H1 (cell line): ENCODE results near the gene VWA5A. TPM values are rescaled to one million over a fixed set of nuclear protein-coding genes. Genes with fewer than 3 reads are reported as not detected.
A peak's percentile ranks its signal among the peaks of the same experiment; 100 is the strongest.

Experiments used
- CTCF ChIA-PET: fragments of 300-600 bp; sonication (Branson Sonifier 250); formaldehyde crosslinking; loops from one replicate; lab custom pipeline; 2021; ENCODE audit not compliant: partially characterized antibody; lab: Charles Lee
- POLR2A ChIA-PET: fragments of 300-600 bp; sonication (Branson Sonifier 250); formaldehyde crosslinking; loops from one replicate; lab custom pipeline; 2021; ENCODE audit warnings: inconsistent platforms; ENCODE audit not compliant: partially characterized antibody; lab: Charles Lee
- DNase-seq, 2 experiments: peaks; one replicate each; pipeline versions ENCODE4 v3.0.0 to v3.0.0-alpha.2; 2010 to 2022; ENCODE audit warnings: low spot score in 2 of 2, low read depth in 1 of 2, mixed read lengths in 1 of 2
- FAIRE-seq: peaks from 2 replicates; lab custom pipeline; 2011; peaks lifted over from hg19 to GRCh38; lab: Jason Lieb, UNC
- H2AFZ ChIP-seq: 2 replicates; pipeline ENCODE4 v1.8.1; 2012; ENCODE audit warnings: low read length, inconsistent platforms
- H2AK5ac ChIP-seq: 2 replicates; pipeline ENCODE4 v1.6.1; 2013; ENCODE audit warnings: low read depth, low read length
- H2BK120ac ChIP-seq: replicated peaks from 2 replicates; pipeline ENCODE3; 2013; ENCODE audit warnings: low read depth, low read length, inconsistent platforms
- H2BK12ac ChIP-seq: 2 replicates; pipeline ENCODE4 v1.6.1; 2013; ENCODE audit warnings: low read depth, low read length
- H2BK15ac ChIP-seq: 2 replicates; pipeline ENCODE4 v1.6.1; 2013; ENCODE audit warnings: low read length
- H2BK20ac ChIP-seq: 2 replicates; pipeline ENCODE4 v1.6.1; 2013; ENCODE audit warnings: low read length
- H2BK5ac ChIP-seq: 2 replicates; pipeline ENCODE4 v1.6.1; 2013; ENCODE audit warnings: low read depth, low read length
- H3K14ac ChIP-seq: 2 replicates; pipeline ENCODE4 v1.6.1; 2013; ENCODE audit warnings: inconsistent platforms; ENCODE audit not compliant: insufficient read length
- H3K18ac ChIP-seq: 2 replicates; pipeline ENCODE4 v1.6.1; 2013; ENCODE audit warnings: low read length; ENCODE audit errors: extremely low read depth
- H3K23ac ChIP-seq: 2 replicates; pipeline ENCODE4 v1.6.1; 2013; ENCODE audit warnings: inconsistent platforms; ENCODE audit not compliant: insufficient read length
- H3K23me2 ChIP-seq: 2 replicates; pipeline ENCODE4 v1.6.1; 2013; ENCODE audit warnings: low read depth, low read length
- H3K27ac ChIP-seq: 2 replicates; pipeline ENCODE4 v1.6.1; 2011; ENCODE audit warnings: low read depth, low read length, inconsistent platforms
- H3K27me3 ChIP-seq, 4 experiments: replicated peaks in 1 of 4; 1 replicate in 1 of 4; 2 replicates in 3 of 4; pipeline versions ENCODE4 v1.6.1 to v1.8.1; 2011 to 2013; ENCODE audit warnings: low read length in 3 of 4, mild to moderate bottlenecking in 3 of 4, inconsistent platforms in 2 of 4, mixed read lengths in 2 of 4, moderate library complexity in 1 of 4; ENCODE audit not compliant: control insufficient read depth in 3 of 4, insufficient read depth in 3 of 4; ENCODE audit errors: extremely low read depth in 1 of 4
- H3K36me3 ChIP-seq, 4 experiments: 2 replicates each; pipeline versions ENCODE4 v1.6.1 to v1.8.1; 2011 to 2013; ENCODE audit warnings: mild to moderate bottlenecking in 4 of 4, low read length in 3 of 4, moderate library complexity in 2 of 4, control low read depth in 1 of 4, inconsistent platforms in 1 of 4; ENCODE audit not compliant: insufficient read depth in 4 of 4, control insufficient read depth in 2 of 4
- H3K4ac ChIP-seq: replicated peaks from 2 replicates; pipeline ENCODE3; 2013; ENCODE audit warnings: low read length, low read depth, mixed read lengths, inconsistent platforms; ENCODE audit not compliant: insufficient read length
- H3K4me1 ChIP-seq, 4 experiments: replicated peaks in 1 of 4; 1 replicate in 1 of 4; 2 replicates in 3 of 4; pipeline versions ENCODE4 v1.6.1 to v1.8.1; 2011 to 2013; ENCODE audit warnings: low read length in 3 of 4, inconsistent platforms in 2 of 4, mixed read lengths in 1 of 4; ENCODE audit not compliant: insufficient read depth in 4 of 4, control insufficient read depth in 3 of 4
- H3K4me2 ChIP-seq, 2 experiments: 2 replicates each; pipeline versions ENCODE4 v1.6.1 to v1.8.1; 2011 to 2013; ENCODE audit warnings: low read depth in 2 of 2, low read length in 2 of 2, control low read depth in 1 of 2, inconsistent platforms in 1 of 2, mild to moderate bottlenecking in 1 of 2; ENCODE audit not compliant: insufficient read depth in 1 of 2
- H3K4me3 ChIP-seq, 4 experiments: fragments of 200-600, 300-600 bp in 1 of 4; sonication (generic), shearing (Covaris generic), sonication (Bioruptor Twin) in 1 of 4; 2 replicates each; pipeline versions ENCODE4 v1.5.1 to v1.8.1; 2011 to 2016; ENCODE audit warnings: low read length in 4 of 4, low read depth in 3 of 4, control low read depth in 2 of 4, inconsistent platforms in 2 of 4, mild to moderate bottlenecking in 2 of 4, mixed read lengths in 1 of 4, moderate library complexity in 1 of 4; ENCODE audit not compliant: insufficient read depth in 2 of 4; ENCODE audit errors: extremely low read depth in 1 of 4
- H3K56ac ChIP-seq: replicated peaks from 2 replicates; pipeline ENCODE3; 2013; ENCODE audit warnings: low read depth, mild to moderate bottlenecking, mixed read lengths, low read length, inconsistent platforms; ENCODE audit not compliant: insufficient read length
- H3K79me1 ChIP-seq: 2 replicates; pipeline ENCODE4 v1.6.1; 2013; ENCODE audit warnings: low read depth, low read length, control low read depth
- H3K79me2 ChIP-seq, 2 experiments: 2 replicates each; pipeline versions ENCODE4 v1.6.1 to v1.8.1; 2012 to 2013; ENCODE audit warnings: low read length in 2 of 2, mild to moderate bottlenecking in 2 of 2, inconsistent platforms in 1 of 2; ENCODE audit not compliant: insufficient read depth in 2 of 2, control insufficient read depth in 1 of 2
- H3K9ac ChIP-seq, 4 experiments: replicated peaks in 1 of 4; 1 replicate in 1 of 4; 2 replicates in 3 of 4; pipeline versions ENCODE4 v1.6.1 to v1.8.1; 2011 to 2013; ENCODE audit warnings: low read depth in 3 of 4, low read length in 3 of 4, control low read depth in 2 of 4, mild to moderate bottlenecking in 2 of 4, moderate library complexity in 2 of 4, inconsistent platforms in 1 of 4; ENCODE audit errors: extremely low read depth in 1 of 4
- H3K9me3 ChIP-seq, 2 experiments: 2 replicates each; pipeline versions ENCODE4 v1.6.1 to v1.8.1; 2012 to 2013; ENCODE audit warnings: mild to moderate bottlenecking in 2 of 2, moderate library complexity in 2 of 2, control low read depth in 1 of 2, inconsistent platforms in 1 of 2, low read depth in 1 of 2, low read length in 1 of 2, mixed read lengths in 1 of 2; ENCODE audit not compliant: insufficient read depth in 2 of 2
- H4K20me1 ChIP-seq, 2 experiments: replicated peaks in 1 of 2; 2 replicates each; pipeline versions ENCODE3 to v1.8.1; 2011 to 2013; ENCODE audit warnings: inconsistent platforms in 2 of 2, low read length in 2 of 2, mild to moderate bottlenecking in 1 of 2; ENCODE audit not compliant: insufficient read depth in 2 of 2, control insufficient read depth in 1 of 2
- H4K5ac ChIP-seq: 2 replicates; pipeline ENCODE4 v1.6.1; 2013; ENCODE audit warnings: low read length, low read depth, mixed read lengths, inconsistent platforms; ENCODE audit not compliant: insufficient read length
- H4K8ac ChIP-seq: 2 replicates; pipeline ENCODE4 v1.8.0; 2013; ENCODE audit warnings: mild to moderate bottlenecking, moderate library complexity, low read length, inconsistent platforms; ENCODE audit not compliant: insufficient read depth; ENCODE audit errors: extremely low read depth
- H4K91ac ChIP-seq: replicated peaks from 2 replicates; pipeline ENCODE3; 2013; ENCODE audit warnings: low read length, mixed read lengths, inconsistent platforms; ENCODE audit not compliant: insufficient read length
- CEBPB ChIP-seq: IDR thresholded peaks from 2 replicates; pipeline ENCODE4 v1.6.1; 2012; ENCODE audit warnings: low read depth, low read length
- PHF8 ChIP-seq: fragments of 200-600 bp; sonication (generic); conservative IDR thresholded peaks from 2 replicates; pipeline ENCODE4 v1.7.1; 2012; ENCODE audit warnings: low read depth, mild to moderate bottlenecking, inconsistent platforms, low read length, moderate library complexity
- TEAD4 ChIP-seq: IDR thresholded peaks from 2 replicates; pipeline ENCODE4 v1.6.1; 2012; ENCODE audit warnings: low read depth, low read length, inconsistent platforms, mixed read lengths
- WGBS, 2 experiments: shearing (Covaris generic) in 1 of 2; methylation state at CpG; one replicate each; pipeline versions ENCODE4 v1.1.6 to v1.1.7; 2013 to 2015; ENCODE audit warnings: low lambda C conversion rate in 2 of 2, mixed read lengths in 2 of 2, inconsistent platforms in 1 of 2, low coverage in 1 of 2, missing lambda C conversion rate in 1 of 2; ENCODE audit not compliant: insufficient replicate concordance in 2 of 2, insufficient coverage in 1 of 2, insufficient read length in 1 of 2; ENCODE audit errors: extremely low coverage in 1 of 2, missing lambda C conversion rate in 1 of 2; 5-methylcytosine and 5-hydroxymethylcytosine counted together
- polyA plus RNA-seq, 7 experiments: library from polyadenylated mRNA; depleted of rRNA in 3 of 7; stranded (reverse) in 5 of 7; unstranded in 2 of 7; fragments of >200 nt in 5 of 7; fragments of 200-250 nt in 2 of 7; gene quantifications; 1 replicate in 5 of 7; 2 replicates in 1 of 7; 4 replicates in 1 of 7; pipeline versions ENCODE4 v1.2.1 to v1.2.3, GENCODE V29; 2011 to 2013; ENCODE audit warnings: missing spikeins in 2 of 7, mixed read lengths in 2 of 7
- total RNA-seq: library from RNA; stranded (reverse); fragmentation: NEBNext Ultra II Directional; extraction: Animal tissue kit (Norgen Biotek cat#: 25700); gene quantifications from 2 replicates; pipeline ENCODE4 v1.2.1, GENCODE V29; 2021

VWA5A gene
- total and polyA plus RNA-seq, 2 of the 8 experiments (the other 6 are each of a cell fraction or from before 2014, with no cell fraction given), result 12.5 to 20.4 TPM

DNA sequence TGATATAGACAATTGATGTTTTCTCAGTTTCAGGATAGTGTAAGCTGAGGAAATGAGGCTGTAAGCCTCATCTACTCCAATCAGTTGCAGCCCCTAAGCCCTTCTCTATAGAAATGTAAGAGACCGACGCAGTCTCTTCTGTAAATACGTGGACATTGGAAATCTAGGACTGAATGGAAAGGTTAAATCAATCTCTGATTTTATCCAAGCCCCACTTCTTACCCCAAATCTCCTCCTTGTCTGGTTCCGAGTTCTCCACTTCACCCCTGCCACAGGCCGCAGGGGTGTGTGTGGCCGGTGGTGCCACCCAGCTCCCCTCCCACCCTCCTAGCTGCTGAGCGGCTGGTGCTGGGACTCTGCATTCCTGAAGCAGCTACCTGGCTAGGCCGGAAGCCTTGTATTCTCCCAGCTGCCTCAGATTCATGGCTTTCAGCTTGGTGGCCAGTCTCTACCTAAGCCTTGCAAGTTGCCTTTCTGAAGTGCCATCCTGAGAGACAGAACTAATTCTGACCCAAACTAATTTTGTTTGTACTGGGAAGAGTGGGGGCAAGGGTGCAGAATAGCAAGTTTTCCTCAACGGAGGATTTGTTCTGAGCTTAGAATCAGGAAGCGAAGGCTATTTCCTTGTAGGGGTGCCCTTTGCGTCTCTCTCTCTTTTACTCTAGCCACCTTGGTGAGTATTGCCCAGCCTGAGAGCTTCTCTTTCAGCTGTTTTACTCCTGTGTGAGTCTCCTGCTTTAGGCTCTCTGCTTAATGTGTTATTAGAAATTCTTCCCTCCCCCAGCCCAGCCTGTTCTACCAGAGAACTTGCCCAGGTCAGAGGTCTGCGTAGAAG is 749 bp downstream of the VWA5A start:
- Histone ChIP-seq H4K91ac (no peak overlapping the region), H3K4ac (no peak overlapping the region), H3K18ac (0 out of 2 replicates have a peak overlapping the region, but pooled peaks have one; percentile 15), H2BK5ac (no peak overlapping the region)
- TF ChIP-seq PHF8 (0 out of 2 replicates have a peak, but pooled peaks have one; percentile 7), TEAD4 (peak; percentile 33; the same call in 1 of the 2 replicates), CEBPB (no peak)
- TF ChIP-seq, all 59 proteins: peak for 2
- CTCF ChIA-PET, result interaction anchor here (0.9 to 3.0 kb wide), 7 partner anchors 8 to 161 kb away, joined by 3 to 11 read pairs (median 7); no protein-coding TSS in a partner anchor
- H3K23ac ChIP-seq, result no peak overlapping the region
- H3K23me2 ChIP-seq, result 0 out of 2 replicates have a peak, but pooled peaks cover 8% of the 10 kb centered on the region
- POLR2A ChIA-PET, result interaction anchor here (0.5 to 1.8 kb wide), 5 partner anchors 10 to 567 kb away, joined by 3 to 5 read pairs (median 3); no protein-coding TSS in a partner anchor
- H3K4me2 ChIP-seq, result peak overlapping the region; percentile 69 to 70
- DNase-seq (peak in 1 of 2 experiments; percentile 53), FAIRE-seq (no peak)
- H4K20me1 ChIP-seq, result no peaks in the 10 kb centered on the region
- H3K36me3 ChIP-seq, result peaks cover 7 to 22% (median 13%) of the 10 kb centered on the region in 4 experiments; a peak in 7 of 8 replicates
- peaks cover 0 to 8% (median 4%) of the 10 kb centered on the region in 4 experiments; a peak in 4 of 7 replicates for H3K4me1 ChIP-seq
- no peak overlapping the region for H2BK20ac ChIP-seq
- no peak overlapping the region for H3K56ac ChIP-seq
- no peak overlapping the region for H4K8ac ChIP-seq
- H3K27ac ChIP-seq, result no peak overlapping the region
- no peaks in the 10 kb centered on the region; the same call in 1 of the 2 replicates for H3K79me1 ChIP-seq
- H2BK15ac ChIP-seq, result no peak overlapping the region
- H3K14ac ChIP-seq, result no peak overlapping the region
- H4K5ac ChIP-seq, result no peak overlapping the region
- WGBS, 2 experiments, result 39% methylated on average over 12 of the region's 12 CpGs; no CpG with 5 or more reads in 1 of the 2 experiments
- no peak overlapping the region for H2BK120ac ChIP-seq
- peak overlapping the region in 1 of 4 experiments; percentile 10; a peak in 1 of 7 replicates for H3K9ac ChIP-seq
- no peaks in the 10 kb centered on the region for H3K9me3 ChIP-seq
- no peak overlapping the region for H2BK12ac ChIP-seq
- no peak overlapping the region for H2AK5ac ChIP-seq
- peak overlapping the region; percentile 55 to 70 (median 63) for H3K4me3 ChIP-seq
- no peaks in the 10 kb centered on the region for H3K27me3 ChIP-seq
- H2AFZ ChIP-seq, result peak overlapping the region; percentile 54; the same call in 1 of the 2 replicates
- H3K79me2 ChIP-seq, result no peaks in the 10 kb centered on the region
